GM18498 (cell line): ENCODE results near the gene CCT8L2.
"Not testable (repeated sequence)": the region's sequence is repeated elsewhere in the genome, so short reads cannot be mapped to it uniquely, and the experiment has no call there.

Source experiments
- ATAC-seq: cut with Tn5 transposase; IDR thresholded peaks from one replicate; pipeline ENCODE4 v1.9.1; 2021; ENCODE audit warnings: mild to moderate bottlenecking, moderate library complexity; ENCODE audit not compliant: unreplicated experiment

The CCT8L2 gene, protein sequence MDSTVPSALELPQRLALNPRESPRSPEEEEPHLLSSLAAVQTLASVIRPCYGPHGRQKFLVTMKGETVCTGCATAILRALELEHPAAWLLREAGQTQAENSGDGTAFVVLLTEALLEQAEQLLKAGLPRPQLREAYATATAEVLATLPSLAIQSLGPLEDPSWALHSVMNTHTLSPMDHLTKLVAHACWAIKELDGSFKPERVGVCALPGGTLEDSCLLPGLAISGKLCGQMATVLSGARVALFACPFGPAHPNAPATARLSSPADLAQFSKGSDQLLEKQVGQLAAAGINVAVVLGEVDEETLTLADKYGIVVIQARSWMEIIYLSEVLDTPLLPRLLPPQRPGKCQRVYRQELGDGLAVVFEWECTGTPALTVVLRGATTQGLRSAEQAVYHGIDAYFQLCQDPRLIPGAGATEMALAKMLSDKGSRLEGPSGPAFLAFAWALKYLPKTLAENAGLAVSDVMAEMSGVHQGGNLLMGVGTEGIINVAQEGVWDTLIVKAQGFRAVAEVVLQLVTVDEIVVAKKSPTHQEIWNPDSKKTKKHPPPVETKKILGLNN

DNA sequence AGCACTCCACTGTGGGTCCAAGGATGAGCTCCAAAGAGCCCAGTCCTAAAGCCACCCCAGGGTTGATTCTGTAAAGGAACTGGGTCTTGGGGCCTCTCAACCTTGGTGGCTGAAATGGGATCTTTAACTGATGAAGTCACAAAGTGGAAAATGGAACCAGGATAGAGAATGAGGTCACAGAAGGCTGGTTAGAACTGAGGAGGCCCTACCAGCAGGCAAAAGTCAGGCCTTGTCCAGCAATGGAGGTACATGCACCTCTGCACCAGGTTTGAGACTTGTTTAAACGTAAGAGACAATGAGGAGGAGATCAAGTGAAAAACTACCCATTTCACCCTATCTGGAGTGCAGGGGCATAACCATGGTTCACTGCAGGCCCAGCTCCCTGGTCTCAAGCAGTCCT is at the start of gene CCT8L2:
CCT8L2 (minus strand) TSS at position 101 of the 400 bp plus-strand sequence. CDS start 260 bp downstream, outside the sequence.
- not testable (repeated sequence) for ATAC-seq

DNA sequence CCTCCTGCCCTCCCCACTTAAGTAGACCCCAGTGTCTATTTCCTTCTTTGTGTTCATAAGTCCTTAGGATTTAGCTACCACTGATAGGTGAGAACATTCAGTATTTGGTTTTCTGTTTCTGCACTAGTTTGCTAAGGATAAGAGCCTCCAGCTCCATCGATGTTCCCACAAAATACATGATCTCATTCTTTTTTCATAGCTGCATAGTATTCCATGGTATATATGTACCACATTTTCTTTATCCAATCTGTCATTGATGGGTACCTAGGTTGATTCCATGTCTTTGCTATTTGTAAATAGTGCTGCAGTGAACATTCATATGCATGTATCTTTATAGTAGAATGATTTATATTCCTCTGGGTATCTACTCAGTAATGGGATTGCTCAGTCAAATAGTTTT is 42.8 kb upstream of the CCT8L2 start:
- ATAC-seq: not testable (repeated sequence)

DNA sequence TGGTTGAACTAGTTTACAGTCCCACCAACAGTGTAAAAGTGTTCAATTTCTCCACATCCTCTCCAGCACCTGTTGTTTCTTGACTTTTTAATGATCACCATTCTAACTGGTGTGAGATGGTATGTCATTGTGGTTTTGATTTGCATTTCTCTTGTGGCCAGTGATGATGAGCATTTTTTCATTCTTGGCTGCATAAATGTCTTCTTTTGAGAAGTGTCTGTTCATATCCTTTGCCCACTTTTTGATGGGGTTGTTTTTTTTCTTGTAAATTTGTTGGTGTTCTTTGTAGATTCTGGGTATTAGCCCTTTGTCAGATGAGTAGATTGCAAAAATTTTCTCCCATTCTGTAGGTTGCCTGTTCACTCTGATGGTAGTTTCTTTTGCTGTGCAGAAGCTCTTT is 41.5 kb upstream of the CCT8L2 start:
- ATAC-seq: not testable (repeated sequence)

DNA sequence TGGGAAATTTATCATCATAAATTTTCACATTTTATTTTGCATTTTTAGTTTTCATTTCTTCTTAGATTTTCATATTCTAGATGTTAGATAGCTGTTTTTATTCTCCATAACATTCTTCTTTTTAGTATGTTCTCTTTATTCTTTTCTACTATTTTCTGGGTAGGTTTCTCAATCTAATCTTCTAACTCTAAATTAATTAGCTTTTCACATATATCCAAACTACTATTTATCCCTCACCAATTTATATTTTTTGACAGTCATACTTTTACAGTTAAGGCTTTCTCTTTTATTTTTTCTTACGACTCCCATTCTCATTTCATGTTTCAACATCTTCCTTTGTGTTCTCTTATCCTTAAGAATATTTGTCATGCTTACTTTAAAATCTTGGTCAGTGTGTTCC is 35.9 kb upstream of the CCT8L2 start:
- ATAC-seq: not testable (repeated sequence)

DNA sequence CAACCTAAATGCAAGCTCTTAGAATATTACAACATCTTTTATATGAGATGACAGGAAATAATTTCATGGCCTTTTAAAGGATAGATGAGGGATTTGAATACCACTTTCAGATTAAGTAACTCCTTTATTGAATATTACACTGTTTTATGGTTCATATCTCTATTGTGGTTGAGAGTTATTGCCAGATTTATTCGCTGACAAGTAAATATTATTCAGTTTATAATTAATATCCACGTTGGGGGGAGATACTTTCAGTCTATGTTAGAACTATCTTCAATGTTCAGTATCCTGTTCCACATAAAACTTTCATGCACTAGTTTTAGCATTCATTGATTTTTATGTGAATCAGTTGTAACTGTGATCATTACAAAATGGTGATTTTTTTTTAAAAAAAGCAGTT is 32.4 kb upstream of the CCT8L2 start:
- not testable (repeated sequence) for ATAC-seq

DNA sequence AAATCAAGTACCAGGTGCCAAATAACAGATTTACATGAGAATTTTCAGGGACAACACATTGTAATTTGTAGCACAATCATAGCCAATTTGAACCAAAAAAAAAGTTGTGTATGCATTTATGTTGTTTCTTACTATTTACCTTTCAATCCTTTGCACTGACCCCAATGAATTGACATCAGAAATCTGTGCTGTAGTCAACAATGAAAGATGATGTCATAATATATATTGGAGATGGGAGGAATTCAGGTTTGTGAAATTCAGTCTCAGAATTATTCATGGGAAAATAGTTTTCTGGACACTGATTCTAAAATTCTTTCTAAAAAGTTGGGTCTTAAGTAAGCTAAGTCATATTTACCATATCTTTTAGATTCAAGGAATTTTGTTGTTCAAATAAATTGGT is 31.0 kb upstream of the CCT8L2 start:
- not testable (repeated sequence) for ATAC-seq

DNA sequence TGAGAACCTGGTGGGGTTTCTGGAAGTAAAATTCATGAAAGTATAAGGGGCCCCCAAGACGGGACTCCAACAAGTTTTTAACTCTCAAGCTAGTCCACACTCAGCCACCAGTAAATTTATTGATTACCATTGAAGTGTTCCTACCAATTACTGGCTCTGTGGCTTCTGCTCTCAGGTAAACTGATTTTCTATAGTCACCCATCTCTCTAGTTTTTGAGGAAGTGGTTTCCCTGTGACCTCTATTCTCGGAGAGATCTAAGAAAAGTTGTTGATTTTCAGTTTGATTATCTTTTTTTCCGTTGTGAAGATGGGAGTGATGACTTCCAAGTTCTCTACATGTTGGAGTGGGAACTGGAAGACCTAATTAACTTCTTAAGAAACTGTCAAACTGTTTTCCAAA is 24.9 kb upstream of the CCT8L2 start:
- ATAC-seq: not testable (repeated sequence)

DNA sequence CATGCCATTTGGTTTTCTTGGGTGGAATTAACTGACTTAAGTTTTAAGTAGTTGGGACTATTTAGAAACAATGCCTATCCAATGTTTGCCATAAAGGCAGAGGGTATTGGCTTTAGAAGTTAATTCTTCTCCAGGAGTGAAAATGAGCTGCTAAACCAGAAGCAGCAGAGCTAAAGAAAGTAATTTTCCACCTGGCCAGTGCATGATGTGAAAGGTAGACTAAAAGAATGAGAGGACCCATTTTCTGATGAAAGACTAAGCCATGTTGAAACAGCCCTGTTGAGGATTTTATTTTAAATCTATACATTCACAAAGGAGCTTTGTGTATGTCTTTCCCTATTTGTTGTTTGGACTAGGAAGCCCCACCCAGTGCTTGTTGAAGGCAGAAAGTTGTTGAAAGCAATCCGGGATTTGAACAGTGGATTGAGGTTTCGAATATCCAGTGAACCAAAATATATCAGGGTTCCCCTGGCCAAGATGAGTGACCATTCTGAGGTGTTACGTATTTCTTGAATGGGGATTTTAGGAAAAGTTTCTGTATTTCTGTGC is 23.9 kb upstream of the CCT8L2 start:
- not testable (repeated sequence) for ATAC-seq

DNA sequence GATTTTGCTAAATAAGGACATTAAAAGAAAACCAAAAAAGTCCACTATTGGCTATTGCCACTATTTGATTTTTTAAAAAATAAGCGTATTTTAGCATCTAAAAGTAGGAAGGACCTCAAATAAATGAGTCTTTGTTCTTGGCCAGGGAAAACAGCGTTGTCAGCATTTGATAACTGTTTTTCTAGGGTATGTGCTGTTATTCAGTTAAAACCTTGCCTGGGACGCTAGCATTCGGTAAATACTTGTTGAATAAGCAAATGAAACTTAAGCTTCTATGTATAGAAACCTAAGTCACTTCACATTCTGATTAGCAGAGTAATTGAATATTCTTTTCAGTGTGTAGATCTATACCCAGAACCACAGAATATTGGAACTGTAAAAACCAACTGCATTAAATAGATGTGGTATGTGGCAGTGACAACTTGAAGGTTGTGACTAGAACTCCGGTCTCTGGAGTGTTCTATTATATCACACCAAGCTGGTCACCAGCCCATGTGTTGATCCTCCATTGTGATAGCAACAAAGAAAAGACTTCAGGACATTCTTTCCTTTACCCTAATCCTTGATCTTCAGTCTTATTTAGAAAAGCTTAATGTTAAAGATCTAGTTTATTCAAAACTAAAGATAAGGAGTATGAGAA is 23.1 kb upstream of the CCT8L2 start:
- not testable (repeated sequence) for ATAC-seq

DNA sequence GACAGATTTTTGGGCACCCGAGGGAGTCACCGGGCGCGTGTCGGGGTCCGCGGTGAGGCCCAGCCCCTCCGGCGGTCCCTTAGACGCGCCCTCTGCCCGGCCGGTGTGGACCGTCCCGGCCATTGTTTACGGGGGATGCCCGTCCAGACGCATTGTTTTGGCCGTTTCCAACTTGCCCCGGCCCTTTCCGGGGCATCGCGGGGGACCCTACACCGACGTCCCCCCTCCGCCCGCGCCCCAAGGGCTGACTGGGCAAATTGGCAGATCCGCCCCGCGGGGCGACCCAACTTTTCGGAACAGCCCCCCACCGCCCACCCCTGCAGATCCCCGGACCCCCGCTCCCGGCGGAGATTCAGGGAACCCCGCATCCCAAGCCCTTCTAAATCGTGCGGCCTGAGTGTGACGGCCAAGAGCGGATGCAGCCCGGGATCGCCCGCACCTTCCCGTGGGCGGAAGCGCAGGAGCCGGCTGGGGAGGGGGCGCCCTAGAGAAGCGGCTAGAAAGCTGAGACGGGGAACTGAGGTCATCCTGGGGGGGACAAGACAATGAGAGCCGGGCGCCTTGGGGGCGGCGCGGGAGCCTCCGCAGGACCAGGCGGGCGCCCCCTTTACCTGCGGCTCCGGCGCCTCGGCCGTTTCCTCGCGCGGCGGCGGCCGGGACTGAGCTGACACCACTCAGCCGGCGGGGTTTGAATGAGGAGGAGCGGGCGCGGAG is 17.1 kb upstream of the CCT8L2 start:
- ATAC-seq: no peak

DNA sequence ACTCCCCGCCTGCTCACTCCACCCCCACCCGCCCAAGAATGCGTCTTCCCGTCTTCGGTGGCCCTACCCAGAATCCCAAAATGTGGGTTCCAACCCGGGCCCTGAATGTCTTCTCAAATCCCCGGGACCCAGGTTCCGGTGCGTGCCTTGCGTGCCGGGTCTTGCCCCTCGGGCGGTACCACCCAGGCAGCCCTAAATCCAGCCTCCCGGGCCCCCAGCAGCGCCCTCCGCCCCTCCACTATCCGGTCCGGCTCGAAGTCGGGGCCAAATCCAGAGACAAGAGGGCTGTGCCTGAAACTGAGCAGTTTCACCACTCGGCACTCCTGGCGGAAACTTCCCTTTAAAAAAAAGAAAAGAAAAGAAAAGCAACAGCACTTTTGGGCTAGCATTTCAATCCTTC is 16.3 kb upstream of the CCT8L2 start:
- no peak for ATAC-seq

DNA sequence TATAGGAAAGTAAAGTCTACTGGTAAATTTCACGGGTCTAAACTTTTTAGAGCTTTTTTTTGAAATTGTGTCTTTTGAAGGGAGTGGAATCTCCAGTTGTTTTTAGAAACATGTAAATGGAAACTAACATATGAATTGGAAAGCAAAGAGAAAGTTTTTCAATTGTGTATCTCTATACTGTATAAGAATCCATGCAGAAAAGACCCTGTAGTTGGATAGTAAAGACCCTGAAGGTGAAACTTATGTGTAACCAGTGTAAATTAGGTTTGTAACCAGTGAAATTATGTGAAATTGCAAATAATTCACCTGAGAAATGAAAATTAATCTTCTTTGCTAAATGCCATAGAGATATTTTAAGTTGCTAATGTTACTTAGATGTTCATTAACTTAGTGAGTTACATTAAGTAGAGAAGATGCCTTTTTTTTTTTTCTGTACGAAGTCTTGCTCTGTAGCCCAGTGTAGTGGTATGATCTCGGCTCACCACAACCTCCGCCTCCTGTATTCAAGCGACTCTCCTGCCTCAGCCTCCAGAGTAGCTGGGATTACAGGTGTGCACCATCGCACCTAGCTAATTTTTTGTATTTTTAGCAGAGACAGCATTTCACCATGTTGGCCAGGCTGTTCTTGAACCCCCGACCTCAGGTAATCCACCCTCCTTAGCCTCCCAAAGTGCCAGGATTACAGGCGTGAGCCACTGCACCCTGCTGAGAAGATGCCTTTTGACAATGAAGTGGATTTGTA is 11.8 kb upstream of the CCT8L2 start:
- not testable (repeated sequence) for ATAC-seq

DNA sequence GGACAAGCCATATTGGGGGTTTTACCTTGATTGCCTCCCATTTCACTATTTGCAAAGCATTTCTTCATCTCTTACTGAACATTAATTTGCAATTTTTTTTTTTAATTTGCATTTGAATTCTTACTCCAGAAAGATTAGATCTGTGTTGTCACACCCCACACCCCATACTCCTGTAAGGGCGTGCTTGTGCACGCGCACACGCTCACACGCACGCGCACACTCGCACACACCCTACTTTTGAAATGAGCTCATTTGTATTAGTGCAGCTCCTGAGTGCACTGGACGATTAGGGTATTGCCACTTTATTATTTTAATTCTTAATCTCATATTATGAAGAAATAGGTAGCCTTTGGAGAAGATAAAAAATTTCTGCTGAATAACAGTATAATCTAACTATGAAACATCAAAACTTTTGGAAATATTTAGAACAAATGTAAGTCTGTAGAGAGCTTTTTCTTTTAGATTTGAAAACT is 11.2 kb upstream of the CCT8L2 start:
- ATAC-seq: not testable (repeated sequence)

DNA sequence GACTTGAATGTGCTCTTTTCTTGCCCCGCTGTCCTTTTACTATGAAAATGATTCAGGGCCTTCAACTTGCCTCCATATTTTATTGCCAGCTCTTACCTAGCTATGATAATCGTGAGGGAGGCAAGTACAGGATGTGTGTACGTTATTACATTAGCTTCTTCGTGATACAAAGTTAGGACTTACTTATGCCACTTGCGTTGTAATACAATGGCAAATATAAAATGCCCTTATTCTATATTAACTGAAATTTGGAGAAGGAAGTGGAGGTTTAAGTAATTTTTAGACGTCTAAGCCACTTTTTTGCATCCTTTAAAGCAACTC is 10.8 kb upstream of the CCT8L2 start:
- ATAC-seq: no peak

DNA sequence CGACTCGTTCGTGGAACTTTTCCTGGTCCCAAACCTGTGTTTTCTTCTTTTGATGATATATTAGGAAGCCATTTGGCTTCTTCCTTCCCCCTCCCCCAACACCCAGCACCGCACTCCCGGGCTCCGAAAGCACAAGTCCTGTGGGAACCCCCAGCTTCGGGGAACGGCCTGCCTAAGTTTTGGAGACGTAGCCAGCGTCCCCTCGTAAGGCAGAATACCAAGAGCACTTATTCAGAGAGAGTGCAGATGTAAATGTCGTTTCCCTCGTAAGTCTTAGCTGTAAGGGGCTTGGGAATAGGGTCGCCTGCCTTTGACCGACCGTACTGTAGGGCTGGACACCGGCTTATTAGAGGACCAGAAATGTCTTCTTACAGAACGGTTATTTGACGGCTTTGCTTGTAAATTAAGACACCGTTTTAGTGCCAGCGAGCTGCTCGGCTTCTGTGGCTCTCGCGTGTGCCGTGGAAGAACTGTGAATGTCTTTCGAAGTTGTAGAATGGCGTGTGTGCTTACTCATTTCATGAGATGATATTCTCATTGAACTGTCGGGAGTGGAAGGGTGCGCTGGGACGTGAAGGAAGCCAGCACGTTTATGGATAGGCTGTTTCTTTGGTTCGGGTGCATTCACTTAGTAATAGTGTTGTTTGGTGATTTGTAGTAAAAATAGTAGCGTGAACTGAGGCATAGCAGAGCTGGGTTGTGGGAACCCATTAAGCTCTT is 10.3 kb upstream of the CCT8L2 start:
- not testable (repeated sequence) for ATAC-seq

DNA sequence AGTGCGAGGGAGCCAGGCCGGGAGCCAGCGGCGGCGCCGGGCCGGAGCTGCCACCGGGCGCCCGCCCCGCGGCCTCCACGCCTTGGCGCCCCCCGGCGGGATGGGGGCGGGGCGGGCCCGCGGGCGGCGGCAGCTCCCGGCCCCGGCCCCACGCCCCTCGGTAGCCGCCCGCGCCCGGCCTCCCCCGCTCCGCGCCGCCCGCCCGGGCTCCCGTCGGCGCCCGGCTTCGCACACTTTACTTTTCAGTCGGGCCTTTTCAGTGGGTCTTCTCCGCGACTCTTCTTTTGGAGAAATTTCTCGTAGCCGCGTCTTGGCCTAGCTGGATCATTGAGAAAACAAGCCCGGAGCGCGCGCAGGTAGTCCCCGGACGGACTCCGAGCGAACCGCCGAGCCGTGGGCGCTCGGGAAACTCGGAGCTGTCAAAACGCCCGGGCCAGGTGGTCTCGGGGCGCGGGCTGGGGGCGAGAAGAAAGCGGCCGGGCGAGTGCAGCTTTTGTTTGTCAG is 9.7 kb upstream of the CCT8L2 start:
- ATAC-seq: not testable (repeated sequence)

DNA sequence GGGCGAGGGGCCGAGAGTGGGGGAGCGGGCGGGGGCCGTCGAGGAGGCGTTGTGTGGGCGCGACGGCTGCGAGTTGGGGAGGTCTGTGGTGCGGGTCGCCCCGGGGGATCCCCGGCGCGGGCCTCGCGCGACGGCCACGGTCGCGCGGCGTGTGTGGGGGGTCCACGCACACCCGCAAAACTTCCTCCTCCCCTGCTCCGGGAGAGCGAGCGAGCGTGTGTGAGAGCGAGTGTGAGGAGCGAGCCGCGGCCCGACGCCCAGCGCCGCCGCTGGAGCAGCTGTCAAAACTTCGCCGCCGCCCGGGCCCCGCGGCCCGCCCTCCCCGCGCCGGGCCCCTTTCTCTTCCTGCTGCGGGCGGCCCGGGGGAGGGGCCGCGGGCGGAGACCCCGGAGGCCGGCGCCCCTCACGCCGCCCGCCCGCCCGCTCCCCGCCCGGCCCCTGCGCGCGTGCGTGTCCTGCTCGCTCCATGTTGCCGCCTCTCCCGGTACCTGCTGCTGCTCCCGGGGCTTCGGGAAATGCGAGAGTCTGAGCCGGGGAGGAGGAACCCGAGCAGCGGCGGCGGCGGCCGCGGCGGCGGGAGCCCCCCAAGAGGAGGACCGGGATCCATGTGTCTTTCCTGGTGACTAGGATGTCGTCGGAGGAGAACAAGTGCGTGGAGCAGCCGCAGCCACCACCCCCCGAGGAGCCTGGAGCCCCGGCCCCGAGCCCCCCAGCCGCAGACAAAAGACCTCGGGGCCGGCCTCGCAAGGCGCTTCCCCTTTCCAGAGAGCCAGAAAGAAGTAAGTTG is 9.0 kb upstream of the CCT8L2 start:
- ATAC-seq: no peak

DNA sequence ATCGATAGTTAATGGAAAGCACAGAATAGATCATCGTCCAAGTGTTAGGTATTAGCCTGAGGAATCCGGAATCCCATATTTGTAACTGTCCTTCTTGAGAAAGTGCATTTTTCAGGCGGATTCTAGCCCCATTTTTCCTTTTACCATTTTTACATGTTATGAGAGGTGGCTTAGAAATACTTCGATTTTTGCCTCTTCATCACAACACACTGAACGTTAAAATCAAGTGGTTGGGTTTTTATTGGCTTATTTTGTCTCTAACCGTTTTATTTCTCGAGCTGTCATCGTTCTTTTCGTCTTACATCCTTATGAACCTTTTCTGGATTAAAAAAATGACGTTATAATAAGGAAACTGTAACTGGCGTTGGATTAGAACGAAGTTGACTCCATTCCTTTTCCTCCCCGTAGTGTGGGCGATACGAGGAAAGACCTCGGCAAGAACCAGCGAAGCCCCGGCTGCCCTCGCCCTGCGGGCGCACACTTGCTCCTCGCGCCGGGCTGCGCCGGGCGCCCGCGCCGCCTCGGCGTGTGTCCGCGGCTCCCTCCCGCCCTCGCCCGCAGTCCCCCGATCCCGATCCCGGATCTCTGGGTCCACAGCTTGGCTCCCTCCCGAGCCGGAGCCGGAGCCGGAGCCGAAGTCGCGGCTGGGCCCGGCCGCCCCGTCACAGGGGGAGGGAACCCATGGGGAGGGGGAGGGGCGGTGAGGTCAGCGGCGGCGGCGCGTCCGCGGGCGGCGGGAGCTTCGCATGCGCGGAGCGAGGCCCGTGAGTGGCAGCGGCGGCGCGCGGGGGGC is 8.2 kb upstream of the CCT8L2 start:
- ATAC-seq: not testable (repeated sequence)
